ENCODE results near the gene IRAK1.
"Not testable (repeated sequence)": the region's sequence is repeated elsewhere in the genome, so short reads cannot be mapped to it uniquely, and the experiment has no call there.

IRAK1 gene

GRCh38 chrX:153991013-153991580, 28.6 kb downstream of the IRAK1 start:
- Histone ChIP-seq H3K4me3 (ENCODE audit: low read depth in 1 of 5, low read length in 5 of 5) (no peak overlapping the region), H3K36me3 (ENCODE audit: control insufficient read depth in 5 of 5, insufficient read depth in 5 of 5, low read length in 5 of 5) (no peaks in the 10 kb centered on the region), H3K27ac (ENCODE audit: low read depth, low read length) (no peak overlapping the region), H3K9me3 (ENCODE audit: control insufficient read depth in 5 of 5, low read length in 5 of 5) (peaks cover 0 to 3% (median 0%) of the 10 kb centered on the region in 5 donors), H3K27me3 (ENCODE audit: control insufficient read depth in 5 of 5, insufficient read depth in 4 of 5, low read length in 5 of 5) (peaks cover 0 to 10% (median 4%) of the 10 kb centered on the region in 5 donors), H3K4me1 (ENCODE audit: control insufficient read depth in 5 of 5, insufficient read depth in 5 of 5, low read length in 5 of 5) (peaks cover 0 to 4% (median 0%) of the 10 kb centered on the region in 5 donors), H3K9ac (ENCODE audit: low read length in 5 of 5) (no peak overlapping the region)

GRCh38 chrX:153989973-153990655, 29.6 kb downstream of the IRAK1 start:
- Histone ChIP-seq H3K4me1 (ENCODE audit: control insufficient read depth in 5 of 5, insufficient read depth in 5 of 5, low read length in 5 of 5) (peaks cover 0 to 9% (median 6%) of the 10 kb centered on the region in 5 donors), H3K27me3 (ENCODE audit: control insufficient read depth in 5 of 5, insufficient read depth in 4 of 5, low read length in 5 of 5) (peaks cover 0 to 13% (median 4%) of the 10 kb centered on the region in 5 donors), H3K27ac (ENCODE audit: low read depth, low read length) (no peak overlapping the region), H3K36me3 (ENCODE audit: control insufficient read depth in 5 of 5, insufficient read depth in 5 of 5, low read length in 5 of 5) (no peaks in the 10 kb centered on the region), H3K9me3 (ENCODE audit: control insufficient read depth in 5 of 5, low read length in 5 of 5) (peaks cover 0 to 3% (median 0%) of the 10 kb centered on the region in 5 donors), H3K9ac (ENCODE audit: low read length in 5 of 5) (no peak overlapping the region), H3K4me3 (ENCODE audit: low read depth in 1 of 5, low read length in 5 of 5) (no peak overlapping the region)

- Histone ChIP-seq H3K4me1 (ENCODE audit: control insufficient read depth in 5 of 5, insufficient read depth in 5 of 5, low read length in 5 of 5) (peaks cover 0 to 18% (median 9%) of the 10 kb centered on the region in 5 donors), H3K36me3 (ENCODE audit: control insufficient read depth in 5 of 5, insufficient read depth in 5 of 5, low read length in 5 of 5) (no peaks in the 10 kb centered on the region), H3K27me3 (ENCODE audit: control insufficient read depth in 5 of 5, insufficient read depth in 4 of 5, low read length in 5 of 5) (peaks cover 0 to 24% (median 6%) of the 10 kb centered on the region in 5 donors), H3K9ac (ENCODE audit: low read length in 5 of 5) (no peak overlapping the region), H3K27ac (ENCODE audit: low read depth, low read length) (no peak overlapping the region), H3K4me3 (ENCODE audit: low read depth in 1 of 5, low read length in 5 of 5) (no peak overlapping the region), H3K9me3 (ENCODE audit: control insufficient read depth in 5 of 5, low read length in 5 of 5) (peaks cover 0 to 3% (median 0%) of the 10 kb centered on the region in 5 donors)
Measured at GRCh38 chrX:153988493-153988892, 31.2 kb downstream of the IRAK1 start.

GRCh38 chrX:153984351-153985178, 35.1 kb downstream of the IRAK1 start:
- H3K9me3 ChIP-seq (ENCODE audit: control insufficient read depth in 5 of 5, low read length in 5 of 5): no peaks in the 10 kb centered on the region
- peak overlapping the region in 1 of 5 donors; percentile 3 for H3K9ac ChIP-seq (ENCODE audit: low read length in 5 of 5)
- peaks cover 0 to 12% (median 3%) of the 10 kb centered on the region in 5 donors for H3K36me3 ChIP-seq (ENCODE audit: control insufficient read depth in 5 of 5, insufficient read depth in 5 of 5, low read length in 5 of 5)
- peaks cover 0 to 34% (median 9%) of the 10 kb centered on the region in 5 donors for H3K4me1 ChIP-seq (ENCODE audit: control insufficient read depth in 5 of 5, insufficient read depth in 5 of 5, low read length in 5 of 5)
- H3K27me3 ChIP-seq (ENCODE audit: control insufficient read depth in 5 of 5, insufficient read depth in 4 of 5, low read length in 5 of 5): peaks cover 0 to 27% (median 14%) of the 10 kb centered on the region in 5 donors
- peak overlapping the region; percentile 37 for H3K27ac ChIP-seq (ENCODE audit: low read depth, low read length)
- H3K4me3 ChIP-seq (ENCODE audit: low read depth in 1 of 5, low read length in 5 of 5): no peak overlapping the region

GRCh38 chrX:153983321-153983801, 36.3 kb downstream of the IRAK1 start:
- Histone ChIP-seq H3K4me3 (ENCODE audit: low read depth in 1 of 5, low read length in 5 of 5) (no peak overlapping the region), H3K4me1 (ENCODE audit: control insufficient read depth in 5 of 5, insufficient read depth in 5 of 5, low read length in 5 of 5) (peaks cover 0 to 34% (median 9%) of the 10 kb centered on the region in 5 donors), H3K9ac (ENCODE audit: low read length in 5 of 5) (no peak overlapping the region), H3K27ac (ENCODE audit: low read depth, low read length) (no peak overlapping the region), H3K9me3 (ENCODE audit: control insufficient read depth in 5 of 5, low read length in 5 of 5) (no peaks in the 10 kb centered on the region), H3K36me3 (ENCODE audit: control insufficient read depth in 5 of 5, insufficient read depth in 5 of 5, low read length in 5 of 5) (peaks cover 0 to 12% (median 3%) of the 10 kb centered on the region in 5 donors), H3K27me3 (ENCODE audit: control insufficient read depth in 5 of 5, insufficient read depth in 4 of 5, low read length in 5 of 5) (peaks cover 0 to 27% (median 14%) of the 10 kb centered on the region in 5 donors)

GRCh38 chrX:153981771-153982533, 37.8 kb downstream of the IRAK1 start:
- no peak overlapping the region for H3K9ac ChIP-seq (ENCODE audit: low read length in 5 of 5)
- peaks cover 0 to 33% (median 9%) of the 10 kb centered on the region in 5 donors for H3K4me1 ChIP-seq (ENCODE audit: control insufficient read depth in 5 of 5, insufficient read depth in 5 of 5, low read length in 5 of 5)
- no peaks in the 10 kb centered on the region for H3K9me3 ChIP-seq (ENCODE audit: control insufficient read depth in 5 of 5, low read length in 5 of 5)
- H3K36me3 ChIP-seq (ENCODE audit: control insufficient read depth in 5 of 5, insufficient read depth in 5 of 5, low read length in 5 of 5): peaks cover 0 to 12% (median 3%) of the 10 kb centered on the region in 5 donors
- H3K27ac ChIP-seq (ENCODE audit: low read depth, low read length): no peak overlapping the region
- H3K4me3 ChIP-seq (ENCODE audit: low read depth in 1 of 5, low read length in 5 of 5): no peak overlapping the region
- peaks cover 0 to 27% (median 14%) of the 10 kb centered on the region in 5 donors for H3K27me3 ChIP-seq (ENCODE audit: control insufficient read depth in 5 of 5, insufficient read depth in 4 of 5, low read length in 5 of 5)

- Histone ChIP-seq H3K27me3 (ENCODE audit: control insufficient read depth in 5 of 5, insufficient read depth in 4 of 5, low read length in 5 of 5) (peaks cover 0 to 24% (median 14%) of the 10 kb centered on the region in 5 donors), H3K27ac (ENCODE audit: low read depth, low read length) (no peak overlapping the region), H3K9me3 (ENCODE audit: control insufficient read depth in 5 of 5, low read length in 5 of 5) (no peaks in the 10 kb centered on the region), H3K36me3 (ENCODE audit: control insufficient read depth in 5 of 5, insufficient read depth in 5 of 5, low read length in 5 of 5) (peaks cover 0 to 12% (median 3%) of the 10 kb centered on the region in 5 donors), H3K9ac (ENCODE audit: low read length in 5 of 5) (no peak overlapping the region), H3K4me3 (ENCODE audit: low read depth in 1 of 5, low read length in 5 of 5) (no peak overlapping the region), H3K4me1 (ENCODE audit: control insufficient read depth in 5 of 5, insufficient read depth in 5 of 5, low read length in 5 of 5) (peaks cover 0 to 31% (median 9%) of the 10 kb centered on the region in 5 donors)
Measured at GRCh38 chrX:153981231-153981630, 38.5 kb downstream of the IRAK1 start.

GRCh38 chrX:153980394-153980793, 39.3 kb downstream of the IRAK1 start:
- not testable (repeated sequence) for H3K27ac ChIP-seq (ENCODE audit: low read depth, low read length); H3K4me3 ChIP-seq (ENCODE audit: low read depth in 1 of 5, low read length in 5 of 5); H3K9ac ChIP-seq (ENCODE audit: low read length in 5 of 5); H3K9me3 ChIP-seq (ENCODE audit: control insufficient read depth in 5 of 5, low read length in 5 of 5)
- peaks cover 0 to 23% (median 14%) of the 10 kb centered on the region in 5 donors for H3K27me3 ChIP-seq (ENCODE audit: control insufficient read depth in 5 of 5, insufficient read depth in 4 of 5, low read length in 5 of 5)
- peaks cover 0 to 28% (median 5%) of the 10 kb centered on the region in 5 donors for H3K4me1 ChIP-seq (ENCODE audit: control insufficient read depth in 5 of 5, insufficient read depth in 5 of 5, low read length in 5 of 5)
- H3K36me3 ChIP-seq (ENCODE audit: control insufficient read depth in 5 of 5, insufficient read depth in 5 of 5, low read length in 5 of 5): peaks cover 0 to 12% (median 3%) of the 10 kb centered on the region in 5 donors

GRCh38 chrX:153974726-153975286, 44.9 kb downstream of the IRAK1 start:
- peak overlapping the region in 1 of 5 donors; percentile 14 for H3K4me3 ChIP-seq (ENCODE audit: low read depth in 1 of 5, low read length in 5 of 5)
- H3K27me3 ChIP-seq (ENCODE audit: control insufficient read depth in 5 of 5, insufficient read depth in 4 of 5, low read length in 5 of 5): peaks cover 0 to 20% (median 0%) of the 10 kb centered on the region in 5 donors
- H3K4me1 ChIP-seq (ENCODE audit: control insufficient read depth in 5 of 5, insufficient read depth in 5 of 5, low read length in 5 of 5): peaks cover 18 to 26% (median 24%) of the 10 kb centered on the region in 5 donors
- peak overlapping the region; percentile 84 for H3K27ac ChIP-seq (ENCODE audit: low read depth, low read length)
- no peak overlapping the region for H3K9ac ChIP-seq (ENCODE audit: low read length in 5 of 5)
- peaks cover 0 to 2% (median 0%) of the 10 kb centered on the region in 5 donors for H3K9me3 ChIP-seq (ENCODE audit: control insufficient read depth in 5 of 5, low read length in 5 of 5)
- H3K36me3 ChIP-seq (ENCODE audit: control insufficient read depth in 5 of 5, insufficient read depth in 5 of 5, low read length in 5 of 5): no peaks in the 10 kb centered on the region

Data from subcutaneous abdominal adipose tissue (tissue), 5 donors.